Left colon (tissue), 2 donors: ENCODE measurements around the gene USP25. TPM values are rescaled to one million over a fixed set of nuclear protein-coding genes. Genes with fewer than 3 reads are reported as not detected.
A peak's percentile ranks its signal among the peaks of the same experiment; 100 is the strongest.

Experiments
- ATAC-seq: fragments of 200-7000 bp; cut with Tn5 transposase; one replicate; pipeline ENCODE4 v1.9.1; 2020; ENCODE audit warnings: mild to moderate bottlenecking, moderate library complexity
- DNase-seq, 2 donors: peaks; one replicate each; pipeline ENCODE4 v3.0.0-alpha.2; 2020
- intact Hi-C, 2 donors: fragments of 100-400 bp; cut with DNase I in 1 of 2; cut with micrococcal nuclease in 1 of 2; formaldehyde crosslinking; loops; one replicate each; pipeline versions ENCODE4 v1.11.2 to v1.14.0; 2022; cut with DNase I, micrococcal nuclease
- total RNA-seq, 2 donors: library from RNA; stranded (reverse); fragmentation: NEBNext Ultra II Directional; extraction: Animal tissue kit (Norgen Biotek cat#: 25700); gene quantifications; one replicate each; pipeline ENCODE4 v1.2.1, GENCODE V29; 2021
- donor health status: DM: no; HTN: no; CAD: no.
- donor health status: DM: yes; HTN: yes; CAD: no.

The USP25 gene
- total RNA-seq, 2 donors from 2014 or later, result 33.8 to 38.9 TPM

- DNase-seq (no peak), ATAC-seq (no peak)
- intact Hi-C loops, result no loop called here
Observed at GRCh38 chr21:15788847-15789523, 59.2 kb downstream of the USP25 start.

DNA sequence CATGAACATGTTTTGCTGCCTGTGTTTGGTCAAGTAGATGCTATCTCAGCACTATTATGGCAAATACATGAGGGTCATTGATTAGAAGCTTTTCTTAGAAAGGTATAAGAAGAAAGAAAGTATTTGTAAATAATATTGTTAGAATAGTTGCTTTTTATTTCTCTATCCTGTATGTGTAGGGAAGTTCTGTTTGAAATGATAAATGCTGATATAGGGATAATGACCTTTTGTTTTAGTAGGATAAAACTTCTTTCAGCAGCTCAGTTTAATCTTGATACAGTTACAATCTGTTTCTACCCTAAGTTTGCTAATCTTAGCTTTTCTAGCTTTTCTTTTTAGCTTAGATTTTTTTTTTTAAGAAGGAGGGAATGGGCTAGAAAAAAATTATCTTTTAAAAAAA lies 63.3 kb downstream of the USP25 start:
- intact Hi-C loops, result no loop called here
- ATAC-seq, result no peak
- DNase-seq, result no peak

- intact Hi-C loops, result no loop called here
- DNase-seq (no peak), ATAC-seq (no peak)
Observed at GRCh38 chr21:15793550-15794235, 63.9 kb downstream of the USP25 start.

DNA sequence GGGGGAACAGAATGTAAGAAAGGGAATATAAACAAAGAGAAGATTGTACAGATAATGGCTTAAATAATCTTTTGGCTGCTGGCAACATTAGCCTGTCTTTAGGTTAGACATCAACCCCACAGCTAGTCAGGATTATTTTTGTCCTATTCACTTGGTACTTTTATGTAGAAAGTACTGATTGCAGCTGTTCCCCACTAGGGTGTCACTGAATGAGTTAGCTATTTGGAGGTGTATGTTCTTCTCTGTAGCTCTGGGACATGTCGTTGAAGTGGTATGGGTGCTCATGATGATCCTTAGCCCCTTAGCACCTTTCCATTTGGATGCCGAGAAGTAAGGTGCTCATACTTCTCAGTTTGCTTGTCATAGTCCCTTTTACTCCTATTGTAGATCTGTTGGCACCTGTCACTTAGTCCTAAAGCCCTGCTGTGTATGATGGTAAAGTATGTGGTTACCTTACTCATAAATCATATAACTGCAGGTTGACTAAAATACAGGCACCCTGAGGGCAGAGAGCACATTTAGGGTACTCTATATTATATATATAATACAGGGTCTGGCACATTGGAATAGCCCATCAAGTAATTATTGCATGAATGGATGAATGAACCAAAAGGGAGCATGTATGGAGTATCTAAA lies 64.6 kb downstream of the USP25 start:
- no peak for DNase-seq
- intact Hi-C loops, result no loop called here

DNA sequence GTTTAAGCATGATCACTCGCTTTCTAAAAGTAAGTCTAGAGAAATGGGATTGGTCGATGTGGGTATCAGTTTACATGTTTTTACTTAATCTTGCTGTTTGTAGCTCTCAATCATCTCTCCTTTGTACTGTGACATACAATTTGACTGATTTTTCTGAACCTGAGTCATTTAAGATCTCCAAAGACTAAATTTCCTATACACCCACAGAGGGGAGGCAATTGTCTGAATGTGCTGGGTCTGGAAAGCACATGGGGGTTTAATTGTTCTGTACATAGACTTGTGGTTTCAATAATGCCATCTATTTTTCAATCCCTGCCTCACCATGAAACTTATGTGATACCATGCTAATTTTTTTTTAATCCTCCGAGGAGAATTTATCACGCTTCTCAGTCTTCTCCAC lies 65.8 kb downstream of the USP25 start:
- DNase-seq (no peak), ATAC-seq (no peak)
- intact Hi-C loops, result no loop called here

More for the DNA sequence above, 64.6 kb downstream of the USP25 start:
- ATAC-seq, result no peak

- ATAC-seq (peak; percentile 40), DNase-seq (no peak)
- intact Hi-C loops, result no loop called here
Observed at GRCh38 chr21:15797577-15798363, 68.0 kb downstream of the USP25 start.

- DNase-seq, result no peak
- no peak for ATAC-seq
- intact Hi-C loops, result no loop called here
Observed at GRCh38 chr21:15801352-15801863, 71.6 kb downstream of the USP25 start.

DNA sequence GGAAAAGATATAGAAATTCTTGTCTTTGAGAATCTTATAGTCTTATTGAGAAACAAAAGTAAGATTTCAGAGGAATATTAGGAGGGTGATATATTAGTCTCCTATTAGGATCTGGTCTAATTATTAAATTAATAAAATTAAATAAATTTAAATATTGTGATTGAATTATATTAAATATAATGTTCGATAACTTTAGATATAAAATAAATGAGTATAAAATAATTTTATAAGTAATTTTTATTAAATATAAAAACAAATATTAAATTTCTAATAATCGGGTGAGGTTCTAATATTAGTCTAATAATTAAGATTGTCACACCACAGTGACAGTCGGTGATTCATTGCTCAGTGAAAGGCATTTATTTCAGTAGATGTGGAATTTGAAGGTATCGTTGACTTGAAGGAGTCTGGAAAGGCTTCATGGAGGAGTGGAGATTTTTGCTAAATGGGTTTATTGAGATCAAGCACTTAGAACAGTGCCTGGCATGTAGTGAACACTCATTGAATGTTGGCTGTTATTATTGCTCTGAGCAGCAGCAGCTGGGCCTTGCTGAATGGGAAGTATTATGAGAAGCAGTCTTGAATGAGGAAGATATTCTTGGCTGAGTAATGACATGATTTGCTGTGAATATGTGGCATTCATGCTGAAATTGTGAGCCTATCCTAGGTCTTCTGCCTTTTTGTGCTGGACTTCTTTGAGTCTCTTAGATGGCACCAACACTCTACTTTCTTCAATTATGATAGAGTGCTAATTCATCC lies 74.6 kb downstream of the USP25 start:
- ATAC-seq, result no peak
- intact Hi-C loops, result no loop called here
- DNase-seq, result no peak

- DNase-seq, result no peak
Observed at GRCh38 chr21:15809065-15809464, 79.3 kb downstream of the USP25 start.

GRCh38 chr21:15809818-15810217 lies 80.0 kb downstream of the USP25 start:
- no peak for ATAC-seq
- intact Hi-C loops, result no loop called here
- no peak for DNase-seq

More at GRCh38 chr21:15809065-15809464, 79.3 kb downstream of the USP25 start:
- intact Hi-C loops, result no loop called here
- no peak for ATAC-seq

- no peak for DNase-seq
- intact Hi-C loops, result no loop called here
- no peak for ATAC-seq
Observed at GRCh38 chr21:15815285-15815684, 85.5 kb downstream of the USP25 start.

GRCh38 chr21:15820327-15820726 lies 90.5 kb downstream of the USP25 start:
- ATAC-seq, result no peak
- no peak for DNase-seq
- intact Hi-C loops, result no loop called here

DNA sequence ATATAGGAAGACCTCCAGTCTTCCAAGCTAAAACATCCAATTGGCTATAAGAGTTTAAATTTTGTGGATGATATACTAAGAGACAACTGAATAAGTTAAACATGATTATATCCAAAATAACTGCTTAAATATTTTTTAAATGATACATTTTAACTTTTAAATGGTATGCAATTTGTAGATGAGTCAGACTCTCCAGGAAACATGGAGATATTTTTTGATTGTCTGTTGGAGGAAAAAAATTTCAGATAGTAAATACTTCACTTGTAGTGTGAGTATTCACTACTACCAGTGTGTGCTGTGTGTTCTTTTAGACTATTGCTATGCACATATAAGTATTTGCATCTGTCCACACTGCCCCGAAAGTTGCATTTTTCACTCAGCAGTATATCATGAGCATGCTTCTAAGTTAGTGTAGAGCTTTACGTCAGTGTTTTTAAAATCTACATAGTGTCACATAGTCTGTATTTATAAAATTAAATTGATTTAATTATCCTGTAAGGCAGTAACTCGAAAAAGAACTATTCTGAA lies 91.1 kb downstream of the USP25 start:
- intact Hi-C loops, result no loop called here
- no peak for DNase-seq

GRCh38 chr21:15823486-15824150 lies 93.8 kb downstream of the USP25 start:
- intact Hi-C loops, result no loop called here
- no peak for ATAC-seq
- no peak for DNase-seq

More for the DNA sequence above, 91.1 kb downstream of the USP25 start:
- no peak for ATAC-seq

DNA sequence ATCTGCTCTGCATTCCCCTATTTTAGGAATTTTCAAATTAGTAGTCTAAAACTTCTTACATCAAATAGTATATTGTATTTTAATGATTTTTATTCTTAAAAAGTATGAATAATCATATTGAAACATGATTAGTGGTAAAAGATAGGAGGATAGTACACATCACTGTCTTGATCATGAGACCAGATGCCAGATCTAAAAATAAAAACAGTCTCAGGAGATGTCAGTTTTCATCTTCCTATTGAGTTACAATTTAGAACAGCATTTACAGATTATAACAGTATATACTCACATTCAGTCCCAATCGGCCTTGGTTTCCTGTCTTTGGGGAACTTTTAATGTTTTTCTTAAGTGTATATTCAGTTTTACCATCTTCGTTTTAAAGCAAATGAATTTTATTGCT lies 95.9 kb downstream of the USP25 start:
- ATAC-seq, result no peak
- intact Hi-C loops, result loop anchor here in 1 of 2 donors (5.0 kb wide), 1 partner anchor 93 kb away; no protein-coding TSS in a partner anchor

DNA sequence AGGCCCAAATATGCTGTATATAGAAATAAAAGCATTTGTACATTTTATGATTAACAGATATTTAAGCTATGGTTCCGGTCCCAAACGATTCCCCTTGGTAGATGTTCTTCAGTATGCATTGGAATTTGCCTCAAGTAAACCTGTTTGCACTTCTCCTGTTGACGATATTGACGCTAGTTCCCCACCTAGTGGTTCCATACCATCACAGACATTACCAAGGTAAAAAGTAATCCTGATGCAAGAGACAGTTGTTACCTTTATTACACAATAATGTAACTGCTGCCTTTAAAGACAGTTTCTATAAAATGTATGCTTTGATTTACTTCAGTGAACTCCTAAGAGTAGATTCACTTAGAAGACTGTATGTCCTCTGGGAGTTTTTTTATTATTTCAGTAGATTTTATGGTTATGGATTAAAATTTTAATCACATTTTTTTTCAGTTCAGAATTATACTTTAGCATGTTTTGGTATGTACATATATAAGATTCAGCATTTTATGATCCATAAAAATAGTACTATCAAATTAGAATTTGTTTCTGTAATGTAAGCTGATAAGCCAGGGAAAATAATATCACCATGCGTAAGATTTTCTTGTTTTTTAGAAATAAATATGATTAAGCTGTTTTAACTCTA lies 96.5 kb downstream of the USP25 start:
- intact Hi-C loops, result loop anchor here in 1 of 2 donors (5.0 kb wide), 1 partner anchor 94 kb away; no protein-coding TSS in a partner anchor
- no peak for DNase-seq
- ATAC-seq, result peak; percentile 95

More for the DNA sequence above, 95.9 kb downstream of the USP25 start:
- no peak for DNase-seq
